ENCODE results near the gene SMAD7. TPM values are rescaled to one million over a fixed set of nuclear protein-coding genes. Genes with fewer than 3 reads are reported as not detected.

Gene SMAD7, protein sequence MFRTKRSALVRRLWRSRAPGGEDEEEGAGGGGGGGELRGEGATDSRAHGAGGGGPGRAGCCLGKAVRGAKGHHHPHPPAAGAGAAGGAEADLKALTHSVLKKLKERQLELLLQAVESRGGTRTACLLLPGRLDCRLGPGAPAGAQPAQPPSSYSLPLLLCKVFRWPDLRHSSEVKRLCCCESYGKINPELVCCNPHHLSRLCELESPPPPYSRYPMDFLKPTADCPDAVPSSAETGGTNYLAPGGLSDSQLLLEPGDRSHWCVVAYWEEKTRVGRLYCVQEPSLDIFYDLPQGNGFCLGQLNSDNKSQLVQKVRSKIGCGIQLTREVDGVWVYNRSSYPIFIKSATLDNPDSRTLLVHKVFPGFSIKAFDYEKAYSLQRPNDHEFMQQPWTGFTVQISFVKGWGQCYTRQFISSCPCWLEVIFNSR
- 2.0 and 2.1 TPM in 2 replicates for total RNA-seq (2014; rRNA removed; shearing (Covaris generic))
- polyA plus RNA-seq (2014; cell fraction: nucleus; rRNA removed), result 5.3 and 5.8 TPM in 2 replicates

DNA sequence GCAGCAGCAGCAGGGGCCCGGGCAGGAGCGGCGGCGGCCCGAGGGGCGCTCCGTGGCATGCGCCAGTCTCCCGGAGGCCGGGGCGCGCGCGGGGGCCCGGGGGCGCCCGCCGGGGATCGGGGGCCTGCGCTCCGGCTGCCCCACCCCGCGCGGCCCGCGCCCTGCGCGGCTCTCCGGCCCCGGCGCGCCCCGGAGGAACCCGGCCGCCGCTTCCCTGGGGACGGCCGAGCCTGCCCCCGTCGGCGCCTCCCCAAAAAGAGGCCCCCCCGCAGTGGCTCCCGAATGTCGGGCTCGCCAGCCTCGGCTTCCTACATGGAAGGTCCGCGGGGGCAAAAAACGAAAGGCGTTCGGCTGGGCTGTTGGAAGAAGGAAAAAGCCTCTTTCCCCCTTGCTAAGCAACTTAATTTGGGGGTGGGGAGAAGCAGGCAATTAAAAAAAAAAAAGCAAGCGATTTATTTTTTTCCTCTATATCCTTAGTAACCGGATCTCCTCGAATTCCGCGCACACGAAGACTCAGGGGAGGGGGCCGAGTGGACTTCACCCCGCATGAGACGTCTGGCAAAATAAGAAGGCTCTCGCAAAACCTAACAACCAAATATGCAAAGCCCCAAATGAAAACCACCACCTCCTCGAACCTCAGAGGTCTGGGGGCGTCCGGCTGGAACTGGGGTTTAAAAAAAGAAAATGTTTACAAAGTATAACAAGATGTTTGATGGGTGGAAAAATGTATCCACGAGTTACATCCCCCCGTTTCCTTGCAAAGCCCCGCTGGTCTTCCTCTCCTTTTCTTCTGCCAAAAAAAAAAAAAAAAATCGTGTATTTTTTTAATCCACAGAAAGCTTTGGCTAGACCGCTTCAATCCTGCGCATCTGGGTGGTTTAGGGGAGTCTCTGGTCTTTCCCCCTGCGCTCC, at the start of gene SMAD7:
SMAD7 (minus strand) TSS at position 430 of the 912 bp plus-strand sequence. CDS start 541 bp downstream, outside the sequence.
- no peak for DNase-seq (ENCODE audit: extremely low read depth, low read depth)

DNA sequence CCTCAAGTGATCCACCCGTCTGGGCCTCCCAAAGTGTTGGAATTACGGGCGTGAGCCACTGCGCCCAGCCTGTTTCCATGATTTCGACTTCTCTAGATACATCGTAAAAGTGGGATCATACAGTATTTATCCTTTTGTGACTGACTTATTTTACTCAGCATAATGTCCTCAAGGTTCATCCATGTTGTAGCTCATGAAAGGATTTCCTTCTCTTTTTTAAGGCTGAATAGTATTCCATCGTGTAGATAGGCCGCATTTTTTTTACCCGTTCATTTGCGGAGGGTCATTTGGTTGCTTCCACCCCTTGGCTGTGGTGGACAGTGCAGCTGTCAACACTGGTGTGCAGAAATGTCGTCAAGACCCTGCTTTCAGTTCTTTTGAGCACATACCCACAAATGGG, 48.8 kb upstream of the SMAD7 start:
- no peak for DNase-seq (ENCODE audit: extremely low read depth, low read depth)

DNA sequence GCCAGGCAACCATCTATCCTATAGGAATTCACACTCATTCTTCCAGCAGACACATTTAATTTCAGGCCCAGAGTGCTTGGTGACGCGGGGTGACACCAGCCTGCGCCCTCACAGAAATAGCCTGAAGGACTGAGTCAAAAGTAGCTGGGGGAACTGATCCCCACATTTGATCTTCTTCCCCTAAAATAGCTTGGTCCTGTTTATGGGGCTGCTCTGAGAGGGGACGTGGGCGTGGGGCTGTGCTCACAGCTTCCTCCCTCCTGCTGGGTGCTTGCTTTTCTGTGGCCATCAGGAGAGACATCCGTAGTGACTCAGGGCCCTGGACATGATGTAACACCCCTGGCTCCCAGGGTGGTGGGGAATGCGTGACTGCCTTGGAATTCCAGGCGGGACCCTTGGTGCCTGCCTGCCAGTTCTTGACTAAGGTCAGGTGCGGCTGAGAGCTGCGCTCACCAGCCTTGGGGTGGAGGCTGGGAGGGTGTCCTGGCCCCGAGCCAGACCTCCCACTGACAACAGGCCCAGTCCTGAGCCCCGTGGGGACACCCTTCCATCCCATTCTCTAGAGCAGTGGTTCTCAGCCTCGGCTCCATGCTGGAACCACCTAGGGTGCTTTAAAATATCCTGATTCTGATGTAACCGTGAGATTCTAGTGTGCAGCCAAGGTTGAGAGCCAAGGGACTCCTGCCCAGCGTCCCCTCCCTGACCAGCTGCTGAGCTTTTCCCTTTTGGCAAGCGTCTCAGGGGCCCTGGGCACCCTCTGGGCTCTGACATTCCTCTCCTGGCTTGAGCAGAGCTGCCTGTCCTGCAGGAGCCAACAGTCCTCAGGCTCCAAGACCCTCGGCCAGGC, 47.4 kb upstream of the SMAD7 start:
- peak; percentile 91 for DNase-seq (ENCODE audit: extremely low read depth, low read depth)

DNA sequence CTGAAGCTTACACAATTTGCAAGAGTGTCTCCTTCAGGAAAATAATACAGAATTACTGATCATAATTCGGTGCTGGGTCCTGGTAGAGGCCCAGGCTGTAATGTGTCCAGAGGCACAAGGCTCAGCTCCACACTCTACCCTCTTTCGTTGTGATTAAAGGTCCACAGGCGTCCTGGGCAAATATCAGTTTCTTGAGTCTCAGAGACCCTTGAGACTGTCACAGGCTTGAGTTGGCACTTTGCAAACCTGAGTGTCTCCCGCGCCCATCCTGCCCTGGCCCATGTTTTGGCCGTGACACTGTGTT, 46.9 kb upstream of the SMAD7 start:
- no peak for DNase-seq (ENCODE audit: extremely low read depth, low read depth)

DNA sequence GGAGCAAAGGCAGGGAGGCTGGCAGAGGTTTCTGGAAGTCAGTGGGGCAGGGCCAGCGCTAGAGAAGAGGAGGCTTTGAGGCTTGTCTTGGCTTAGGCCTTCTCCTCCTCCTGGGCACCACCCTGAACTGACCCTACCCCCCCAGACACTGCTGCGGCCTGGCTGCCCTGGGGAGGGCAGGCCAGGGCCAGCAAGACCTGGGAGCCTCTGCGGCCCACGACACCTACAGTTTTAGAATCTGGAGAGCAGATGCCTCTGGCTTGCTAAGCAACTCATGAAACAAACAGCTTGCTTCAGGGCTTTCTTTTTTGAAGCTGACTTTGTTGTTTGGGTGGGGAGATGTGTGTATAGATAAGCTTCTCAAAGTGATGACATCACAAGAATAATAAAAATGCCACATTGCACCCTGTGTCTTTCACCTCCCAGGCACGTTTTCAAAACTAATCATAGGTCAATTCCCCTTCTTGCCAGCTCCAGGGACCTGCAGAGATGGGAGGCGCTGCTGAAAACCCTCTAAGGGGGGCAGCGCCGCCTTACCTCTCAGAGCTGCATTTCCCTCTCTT, 46.2 kb upstream of the SMAD7 start:
- DNase-seq (ENCODE audit: extremely low read depth, low read depth), result peak; percentile 47

DNA sequence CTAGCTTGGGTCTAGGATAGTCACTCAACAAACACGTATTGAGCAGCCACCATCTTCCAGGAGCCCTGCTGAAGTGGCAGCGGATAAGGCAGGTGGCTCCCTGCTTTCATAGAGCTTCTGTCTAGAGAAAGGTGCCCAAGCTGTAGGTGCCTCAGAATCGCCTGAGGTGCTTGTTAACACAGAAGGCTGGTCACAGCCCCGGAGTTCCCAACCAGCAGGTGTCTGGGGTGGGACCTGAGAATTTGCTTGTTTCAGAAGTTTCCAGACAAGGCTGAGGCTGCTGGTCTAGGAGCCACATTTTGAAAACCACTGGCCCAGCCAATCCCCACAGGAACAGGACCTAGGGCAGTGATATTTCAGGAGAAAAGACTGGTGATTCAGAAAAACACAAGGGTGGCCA, 45.3 kb upstream of the SMAD7 start:
- DNase-seq (ENCODE audit: extremely low read depth, low read depth), result no peak

DNA sequence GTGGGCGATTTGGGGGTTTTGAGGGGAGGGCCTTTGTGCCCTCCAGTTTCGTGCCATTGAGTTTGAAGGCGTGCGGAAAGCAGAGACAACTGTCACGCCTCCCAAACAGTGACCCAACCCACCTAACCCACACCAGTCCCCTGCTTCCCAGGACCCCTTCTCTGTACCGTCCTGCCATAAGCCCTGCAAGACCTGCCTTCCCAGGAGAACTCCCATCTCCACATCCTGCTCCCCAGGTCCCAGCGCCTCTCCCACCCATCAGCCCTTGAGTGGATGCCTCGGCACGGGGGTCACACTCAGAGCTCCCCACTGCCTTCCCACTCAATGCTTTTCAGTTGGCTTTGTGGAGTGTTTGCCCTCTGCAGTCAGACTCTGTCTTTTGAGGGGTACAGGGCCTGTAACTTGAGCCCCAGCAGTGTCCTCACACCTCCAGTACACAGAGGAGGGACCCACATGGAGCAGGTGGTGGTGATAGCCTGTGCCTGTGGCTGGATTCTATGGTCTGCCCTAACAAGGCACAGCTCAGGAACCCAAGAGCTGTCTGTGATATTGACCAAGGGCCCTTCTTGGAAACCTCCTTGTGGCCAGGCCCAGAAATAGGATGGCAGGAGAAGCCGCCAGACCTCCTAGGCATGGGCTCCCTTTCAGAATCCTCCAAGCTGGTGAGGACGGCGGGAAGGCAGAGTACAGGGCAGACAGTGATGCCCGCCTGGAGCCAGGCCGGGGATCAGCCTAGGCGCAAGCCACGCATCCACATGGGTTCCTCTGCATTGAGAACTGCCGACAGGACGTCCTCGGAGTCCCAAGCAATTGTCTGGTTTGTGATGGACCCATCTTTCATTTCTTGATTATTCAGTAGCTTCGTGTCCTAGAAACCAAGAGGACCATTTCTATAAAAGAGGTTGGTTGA, 44.4 kb upstream of the SMAD7 start:
- DNase-seq (ENCODE audit: extremely low read depth, low read depth), result no peak

DNA sequence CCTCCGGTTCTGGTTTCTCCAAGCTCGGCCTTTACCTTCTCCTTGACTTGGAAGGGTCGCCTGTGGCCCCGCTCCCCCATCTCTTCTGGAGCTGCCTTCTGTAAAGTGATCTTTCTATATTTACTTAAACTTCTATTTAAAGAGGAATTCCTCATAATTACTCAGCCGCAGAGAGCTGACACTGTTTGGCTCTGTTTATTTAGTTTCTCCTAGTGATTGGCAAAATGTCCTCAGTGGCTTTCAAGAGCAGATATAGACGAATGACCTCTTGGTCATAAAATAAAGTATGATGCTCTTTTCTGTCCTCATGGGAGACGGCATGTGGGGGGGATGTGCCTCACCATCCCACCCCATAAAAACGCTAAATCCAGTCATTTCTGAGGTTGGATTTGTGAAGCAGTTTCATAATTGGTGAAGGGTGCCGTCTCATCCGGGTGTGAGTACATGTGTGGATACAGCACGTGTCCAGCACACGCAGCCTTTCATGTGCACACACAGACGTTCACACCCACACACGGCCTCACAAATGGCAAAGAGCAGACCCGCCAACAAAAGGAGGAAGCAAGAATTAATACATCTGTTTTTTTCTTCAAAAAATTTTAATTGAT, 43.4 kb upstream of the SMAD7 start:
- no peak for DNase-seq (ENCODE audit: extremely low read depth, low read depth)

DNA sequence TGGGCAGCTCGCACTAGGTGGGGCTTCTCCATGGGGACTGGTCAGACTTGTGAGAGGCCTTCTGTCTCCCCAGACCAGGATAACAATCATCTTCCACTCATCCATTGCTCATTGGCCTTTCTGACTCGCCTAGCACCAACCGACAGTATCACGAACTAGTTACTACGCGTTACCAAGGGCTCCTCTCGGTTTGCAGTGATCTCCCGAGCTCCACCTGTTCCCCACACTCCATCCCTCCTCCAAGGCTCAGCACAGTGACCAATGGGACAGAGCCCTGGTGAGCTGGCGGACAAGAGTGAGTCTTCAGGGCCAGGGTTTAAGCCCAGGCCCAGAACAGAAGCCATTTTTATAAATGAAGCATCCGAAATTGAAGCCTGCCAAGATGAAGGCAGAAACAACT, 42.8 kb upstream of the SMAD7 start:
- no peak for DNase-seq (ENCODE audit: extremely low read depth, low read depth)

DNA sequence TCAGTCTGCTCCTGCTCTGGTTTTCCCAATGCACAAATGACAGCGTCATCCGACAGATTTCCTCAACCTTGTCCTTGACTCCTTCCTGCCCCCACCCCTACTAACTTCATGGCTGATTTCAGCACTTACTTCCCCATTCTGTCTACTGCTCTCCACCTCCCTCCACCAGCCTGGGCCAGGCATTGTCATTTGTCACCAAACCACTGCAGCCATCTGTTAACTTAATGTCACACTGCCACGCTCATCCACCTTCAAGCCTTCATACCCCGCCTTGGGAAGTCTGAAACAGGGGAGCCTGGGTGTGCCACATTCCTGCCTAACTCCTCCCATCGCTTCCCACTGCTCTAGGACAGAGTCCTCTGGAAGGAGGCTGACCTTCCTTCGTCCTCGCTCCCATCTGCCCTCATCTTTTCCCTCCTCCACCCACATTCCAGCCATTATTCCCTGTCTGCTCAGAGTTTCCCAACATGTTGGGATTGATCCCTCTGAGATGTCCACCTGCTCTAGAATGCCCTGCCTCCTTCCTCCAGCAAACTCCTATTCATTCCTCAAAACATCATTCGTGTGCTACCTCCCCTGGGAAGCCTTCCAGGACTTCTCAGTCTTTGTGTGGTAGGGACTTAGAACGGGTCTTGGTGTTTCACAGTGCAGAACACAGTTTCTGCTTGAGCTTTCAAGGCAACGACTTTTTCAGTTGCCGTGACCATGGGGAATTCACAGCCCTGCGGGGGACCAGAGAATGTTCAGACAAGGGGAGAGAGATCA, 42.2 kb upstream of the SMAD7 start:
- DNase-seq (ENCODE audit: extremely low read depth, low read depth), result no peak

DNA sequence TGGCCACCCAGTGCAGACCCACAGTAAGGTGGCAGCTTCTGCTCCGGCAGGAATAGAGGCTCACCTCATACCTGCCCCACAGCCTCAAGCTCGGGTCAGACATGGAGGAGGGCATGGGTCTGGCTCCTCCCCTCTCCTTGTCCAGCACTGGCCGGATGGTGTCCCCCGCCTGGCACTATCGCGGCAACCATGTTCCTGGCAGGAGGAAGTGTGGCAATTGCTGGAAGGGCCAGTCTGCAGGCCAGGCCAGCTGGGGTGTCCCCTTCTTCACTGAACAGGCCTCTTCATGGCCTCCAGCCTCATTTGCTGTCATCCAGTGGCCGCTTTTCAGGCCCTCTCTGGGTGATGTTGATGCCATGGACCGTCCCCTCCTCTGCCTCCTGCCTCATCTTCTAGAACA, 41.4 kb upstream of the SMAD7 start:
- DNase-seq (ENCODE audit: extremely low read depth, low read depth), result no peak

DNA sequence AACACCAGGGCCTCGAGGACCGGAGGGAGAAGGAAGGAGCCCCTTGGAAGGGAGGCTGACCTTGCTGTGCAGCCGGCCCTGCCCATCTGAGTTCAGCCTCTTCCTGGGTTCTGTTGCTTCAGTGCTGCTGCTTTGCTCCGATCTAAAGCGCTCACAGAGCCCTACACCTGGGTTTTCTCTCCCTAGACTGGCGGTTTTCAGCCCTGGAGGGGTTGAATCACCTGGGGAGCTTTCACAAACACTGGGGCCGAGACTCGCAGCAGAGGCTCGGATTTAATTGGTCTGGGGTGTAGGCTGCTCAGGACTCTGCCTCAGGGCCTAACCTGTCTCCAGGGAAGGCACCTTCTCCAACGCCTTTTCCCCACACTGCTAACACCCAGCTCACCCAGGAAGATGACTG, 40.9 kb upstream of the SMAD7 start:
- DNase-seq (ENCODE audit: extremely low read depth, low read depth), result no peak

DNA sequence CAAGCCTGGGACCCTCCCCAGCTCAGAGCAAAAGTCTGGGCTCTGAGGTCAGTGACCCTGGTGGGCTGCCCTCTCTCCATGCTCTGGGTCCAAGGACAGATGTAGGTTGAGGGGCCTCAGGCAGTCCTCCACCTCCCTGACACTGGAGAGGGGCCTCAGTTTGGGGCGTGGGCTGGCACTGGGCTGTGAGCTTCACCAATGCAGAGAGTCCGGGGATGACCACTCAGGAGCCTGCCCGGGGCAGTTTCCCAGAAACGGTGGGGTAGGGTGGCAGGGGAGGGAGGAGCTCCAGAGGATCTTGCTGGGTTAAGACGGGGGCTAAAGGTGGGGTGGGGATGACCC, 40.5 kb upstream of the SMAD7 start:
- no peak for DNase-seq (ENCODE audit: extremely low read depth, low read depth)

DNA sequence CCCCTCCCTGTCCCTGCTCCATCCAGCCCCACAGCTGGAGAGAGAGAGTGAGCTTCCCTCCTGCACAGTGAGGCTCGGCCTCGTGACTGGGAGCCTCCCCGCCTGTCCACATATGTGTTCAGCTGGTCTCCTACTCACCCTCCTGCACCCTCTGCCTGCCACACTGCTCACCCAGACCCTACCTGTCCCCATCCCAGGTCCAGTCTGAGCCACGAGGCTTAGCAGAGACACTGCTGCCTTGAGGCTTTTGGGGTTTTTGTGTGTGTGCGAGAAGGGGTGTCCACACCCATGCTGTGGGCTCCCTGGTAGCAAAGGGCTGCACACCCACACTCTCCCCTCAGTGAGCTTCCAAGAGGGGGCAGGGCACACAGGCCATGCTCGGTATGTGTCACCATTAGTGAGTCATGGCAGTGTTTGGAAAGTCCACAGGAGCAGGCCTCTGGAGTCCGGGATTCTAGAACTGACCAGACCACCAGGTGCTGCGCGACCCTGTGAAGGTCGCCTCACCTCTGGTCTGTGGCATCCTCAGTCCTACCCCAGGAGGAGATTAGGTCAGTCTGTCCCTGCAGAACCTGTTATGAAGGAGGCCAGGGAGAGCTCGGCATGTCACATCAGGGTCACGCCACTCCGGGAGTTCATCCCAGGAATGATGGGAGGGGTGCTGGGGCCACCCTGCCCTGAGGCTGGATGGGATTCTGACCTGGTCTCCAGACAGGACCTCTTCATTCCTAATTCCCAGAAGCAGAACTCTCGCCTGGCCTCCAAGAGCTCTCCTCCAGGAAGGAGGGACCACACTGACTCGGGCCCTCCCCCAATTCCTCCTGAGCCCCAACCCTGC, 39.9 kb upstream of the SMAD7 start:
- peak; percentile 13 for DNase-seq (ENCODE audit: extremely low read depth, low read depth)

DNA sequence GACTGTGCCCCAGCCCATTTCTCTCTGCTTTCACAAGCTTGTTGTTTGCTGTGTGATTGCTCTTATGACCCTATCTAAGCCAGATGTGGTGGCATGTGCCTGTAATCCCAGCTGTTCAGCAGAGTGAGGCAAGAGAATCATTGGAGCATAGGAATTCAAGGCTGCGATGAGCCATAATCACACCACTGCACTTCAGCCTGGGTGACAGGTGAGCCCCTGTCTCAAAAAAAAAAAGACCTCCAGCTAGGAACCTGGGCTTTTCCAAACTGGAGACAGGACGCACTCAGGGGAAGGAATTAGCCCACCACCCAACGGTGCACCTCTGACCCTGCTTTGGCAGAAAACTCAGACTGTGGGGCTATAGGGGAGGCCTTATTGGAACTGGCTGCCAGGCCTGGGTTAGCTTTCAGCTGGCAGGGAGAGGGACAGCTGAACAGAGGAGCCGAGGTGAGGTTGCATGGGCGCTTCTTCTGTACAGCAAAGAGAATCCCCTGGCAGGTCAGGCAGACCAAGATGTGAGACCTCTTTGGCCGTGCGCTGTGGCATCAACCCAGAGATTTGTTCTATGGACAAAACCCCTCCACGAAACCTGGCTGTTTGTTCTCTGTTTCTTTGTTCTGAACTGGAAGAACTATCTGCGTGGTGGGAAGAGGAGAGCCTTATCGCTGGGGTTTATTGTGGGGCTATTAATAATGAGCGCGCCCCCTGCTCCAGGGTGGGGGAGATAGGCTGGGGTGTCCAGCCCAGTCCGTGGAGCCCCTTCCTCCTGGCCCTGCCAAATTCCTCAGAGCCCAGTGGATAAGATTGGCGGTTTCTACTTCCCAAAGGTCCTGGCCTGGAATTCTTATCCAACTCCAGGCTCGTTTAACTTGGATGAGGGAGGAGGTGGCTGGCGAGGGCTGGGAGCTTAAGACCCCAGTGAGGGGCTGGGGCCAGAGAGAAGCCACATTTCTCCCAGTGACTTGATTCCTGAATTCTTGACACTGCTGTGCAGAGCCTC, 38.8 kb upstream of the SMAD7 start:
- DNase-seq (ENCODE audit: extremely low read depth, low read depth), result no peak
